T-helper 1 cell (primary cell): Measurements from ENCODE around the gene RAN.
"Not testable (repeated sequence)": the region's sequence is repeated elsewhere in the genome, so short reads cannot be mapped to it uniquely, and the experiment has no call there.

ENCODE experiments used
- DNase-seq, 5 donors: peaks; one replicate each; pipeline ENCODE4 v3.0.0-alpha.2; 2012 to 2020
- total RNA-seq, 4 donors: gene quantifications; one replicate each; lab custom pipeline; 2026; lab: John Stamatoyannopoulos, UW

RAN gene
- total RNA-seq = 150 to 208 (median 186) reads per million in 4 donors

GRCh38 chr12:130871286-130872178 is at the start of gene RAN:
Gene RAN (plus strand): TSS chr12:130872066. CDS start chr12:130872594, 528 bp downstream.
- peak; percentile 80 to 95 (median 88) for DNase-seq

DNA sequence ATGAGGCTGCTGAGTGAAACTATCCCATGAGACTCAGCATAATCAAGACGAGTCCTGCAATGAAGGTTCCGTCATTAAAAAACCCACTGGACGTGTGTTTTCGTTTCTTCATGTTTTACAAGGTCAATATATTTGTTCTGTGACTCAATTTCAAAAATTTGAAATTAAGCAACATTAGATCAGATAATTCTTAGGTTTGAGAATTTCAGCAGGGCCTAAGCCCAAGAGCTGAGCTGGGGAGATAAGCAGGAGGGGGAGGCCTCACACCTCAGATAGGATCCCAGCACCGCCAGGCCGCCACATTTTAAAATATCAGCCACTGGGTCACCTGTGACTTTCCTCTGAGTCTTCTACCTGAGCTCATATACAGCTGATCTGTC is 46.1 kb upstream of the RAN start:
- DNase-seq = no peak

- peak; percentile 40 to 67 (median 53) for DNase-seq
These were observed 45.6 kb upstream of the RAN start for GRCh38 chr12:130826151-130826801.

DNA sequence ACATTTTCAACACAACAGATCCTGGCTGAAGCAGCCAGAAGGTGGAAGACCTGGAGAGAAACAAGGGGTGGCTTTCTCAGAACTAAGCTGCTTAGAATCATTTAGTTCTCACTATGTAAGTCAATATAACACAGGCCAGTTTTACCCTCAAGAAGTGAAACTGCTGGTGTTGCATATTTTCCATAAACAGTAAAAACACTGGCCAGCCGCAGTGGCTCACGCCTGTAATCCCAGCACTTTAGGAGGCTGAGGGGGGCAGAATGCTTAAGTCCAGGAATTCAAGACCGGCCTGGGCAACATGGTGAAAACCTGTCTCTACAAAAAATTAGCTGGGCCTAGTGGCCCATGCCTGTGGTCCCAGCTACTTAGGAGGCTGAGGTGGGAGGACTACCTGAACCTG is 44.4 kb upstream of the RAN start:
- no peak for DNase-seq

GRCh38 chr12:130828895-130829294 is 43.0 kb upstream of the RAN start:
- no peak for DNase-seq

GRCh38 chr12:130829391-130830245 is 42.2 kb upstream of the RAN start:
- no peak for DNase-seq

GRCh38 chr12:130830246-130830551 is 41.7 kb upstream of the RAN start:
- no peak for DNase-seq

- DNase-seq = no peak
These were observed 40.6 kb upstream of the RAN start for GRCh38 chr12:130831246-130831645.

DNA sequence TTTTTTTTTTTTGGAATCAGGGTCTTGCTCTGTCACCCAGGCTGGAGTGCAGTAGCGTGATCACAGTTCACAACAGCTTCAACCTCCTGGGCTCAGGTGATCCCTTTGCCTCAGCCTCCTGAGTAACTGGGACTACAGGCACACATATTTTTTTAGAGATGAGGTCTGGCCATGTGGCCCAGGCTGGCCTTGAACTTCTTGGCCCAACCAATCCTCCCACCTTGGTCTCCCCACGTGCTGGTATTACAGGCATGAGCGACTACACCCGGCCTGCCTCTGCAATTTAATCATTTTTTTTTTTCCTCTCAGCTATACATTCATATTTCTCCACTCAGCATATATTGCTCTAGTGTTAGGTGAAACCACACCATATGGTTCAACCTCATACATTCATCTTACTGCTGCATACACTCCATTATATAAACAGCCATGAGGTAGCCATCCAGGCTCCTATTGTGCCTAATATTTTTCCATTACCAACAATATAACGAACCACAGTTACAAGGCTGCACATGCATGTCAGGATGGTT is 39.9 kb upstream of the RAN start:
- no peak for DNase-seq

DNA sequence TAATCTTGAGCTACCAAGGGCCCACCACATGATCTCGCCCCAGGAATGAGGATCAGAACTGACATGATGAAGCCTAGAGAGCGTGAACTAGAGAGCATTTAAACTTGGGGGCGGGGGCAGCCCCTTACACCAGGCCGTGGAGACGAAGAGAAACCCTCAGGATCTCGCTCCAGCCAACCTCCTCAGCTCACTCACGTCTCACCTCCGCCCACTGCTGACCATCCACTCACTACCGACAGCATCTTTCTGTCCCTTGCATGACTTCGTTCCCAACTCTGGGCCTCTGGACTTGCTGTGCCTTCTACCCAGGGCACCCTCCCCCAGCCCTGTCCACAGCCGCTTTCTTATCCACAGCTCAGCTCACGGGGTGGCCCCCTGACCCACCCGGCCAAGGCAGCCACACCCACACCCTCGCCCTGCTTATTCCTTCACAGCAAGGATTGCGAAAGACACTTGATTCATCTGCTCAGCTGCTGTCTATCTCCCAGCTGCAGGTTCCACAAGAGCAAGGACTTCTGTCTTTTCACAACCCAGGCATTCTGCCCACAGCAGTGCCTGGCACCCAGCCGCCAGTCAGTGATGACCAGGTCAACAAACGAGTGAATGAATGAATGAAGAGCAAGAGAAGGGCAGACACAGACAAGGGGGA is 39.2 kb upstream of the RAN start:
- no peak for DNase-seq

- DNase-seq = no peak
These were observed 36.9 kb upstream of the RAN start for GRCh38 chr12:130835011-130835410.

- DNase-seq = no peak
These were observed 36.4 kb upstream of the RAN start for GRCh38 chr12:130835436-130835835.

DNA sequence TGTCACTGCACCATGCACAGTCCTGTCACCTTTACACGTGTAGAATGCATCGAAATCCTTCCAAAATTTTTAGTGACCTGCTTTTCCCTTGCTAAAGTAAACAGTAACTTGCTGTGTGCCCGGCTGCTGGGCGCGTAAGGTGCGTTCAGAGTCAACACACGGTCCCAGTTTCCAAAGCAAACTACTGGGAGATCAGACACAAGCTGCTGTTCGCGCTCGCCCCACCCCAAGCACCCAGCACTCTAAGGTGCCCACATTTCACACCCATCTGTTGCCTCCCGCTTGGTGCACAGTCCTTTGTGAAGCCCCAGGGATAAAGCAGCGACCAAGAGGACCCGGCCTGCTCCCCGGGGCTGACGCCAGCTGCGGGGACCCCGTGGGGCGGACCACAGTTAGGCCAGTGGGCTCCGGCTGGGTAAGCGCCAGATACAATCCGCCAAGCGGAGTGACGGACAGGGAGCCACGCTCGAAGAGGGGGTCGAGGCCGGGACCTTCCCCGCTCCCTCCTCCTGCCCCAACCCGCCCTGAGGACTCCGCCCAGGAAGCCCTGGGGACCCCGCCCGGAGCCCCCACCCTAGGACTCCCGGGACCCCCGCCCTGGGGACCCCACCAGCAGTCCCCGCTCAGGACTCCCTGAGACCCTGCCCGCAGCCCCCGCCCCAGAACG is 33.4 kb upstream of the RAN start:
- peak in 2 of 5 donors; percentile 7 to 21 for DNase-seq

DNA sequence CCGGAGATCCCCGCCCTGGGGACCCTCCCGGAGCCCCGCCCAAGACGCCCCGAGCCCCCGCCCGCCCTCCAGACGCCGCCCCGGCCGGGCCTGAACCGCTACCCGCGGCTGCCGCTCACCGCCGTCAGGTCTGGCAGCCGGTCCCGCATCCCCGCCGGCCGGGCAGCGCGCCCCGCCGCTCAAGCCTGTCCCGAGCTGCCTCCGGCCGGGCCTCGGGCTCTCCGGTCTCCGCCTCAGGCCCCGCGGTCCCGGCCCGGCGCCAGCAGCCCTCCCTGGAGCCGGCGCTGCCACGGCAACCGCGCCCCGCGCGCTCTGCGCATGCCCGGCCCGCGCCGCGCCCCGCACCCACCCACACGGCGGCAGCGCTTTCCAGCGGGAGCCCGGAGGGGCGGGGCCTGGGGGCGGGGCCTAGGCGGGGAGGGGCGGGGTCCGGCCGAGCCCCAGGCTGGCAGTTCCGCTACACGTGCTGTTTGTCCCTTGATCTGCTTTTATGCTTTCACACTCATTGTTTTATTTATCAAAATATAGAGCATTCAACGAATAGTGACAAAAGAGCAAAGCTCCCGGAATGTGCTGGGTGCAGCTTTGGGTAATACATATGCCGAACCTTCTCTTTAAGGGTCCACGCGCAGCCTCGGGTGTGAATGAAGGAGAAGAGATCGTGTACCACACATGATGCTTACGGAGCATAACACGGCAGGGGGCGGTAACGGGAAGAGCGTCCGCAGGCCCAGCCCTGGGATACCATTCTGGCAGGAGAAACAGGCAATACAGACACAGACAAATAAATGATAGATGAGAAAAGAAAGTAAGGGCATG is 32.7 kb upstream of the RAN start, which contains the start of gene STX2:
TSS of gene STX2 (minus strand) at position 300 of the 819 bp plus-strand sequence. CDS start at position 149, 151 bp downstream.
- DNase-seq = peak; percentile 72 to 90 (median 84)

- DNase-seq = no peak
These were observed 32.0 kb upstream of the RAN start for GRCh38 chr12:130839770-130840404.

GRCh38 chr12:130846369-130846768 is 25.5 kb upstream of the RAN start:
- no peak for DNase-seq

GRCh38 chr12:130847112-130847511 is 24.8 kb upstream of the RAN start:
- no peak for DNase-seq

GRCh38 chr12:130848105-130848504 is 23.8 kb upstream of the RAN start:
- not testable (repeated sequence) for DNase-seq

DNA sequence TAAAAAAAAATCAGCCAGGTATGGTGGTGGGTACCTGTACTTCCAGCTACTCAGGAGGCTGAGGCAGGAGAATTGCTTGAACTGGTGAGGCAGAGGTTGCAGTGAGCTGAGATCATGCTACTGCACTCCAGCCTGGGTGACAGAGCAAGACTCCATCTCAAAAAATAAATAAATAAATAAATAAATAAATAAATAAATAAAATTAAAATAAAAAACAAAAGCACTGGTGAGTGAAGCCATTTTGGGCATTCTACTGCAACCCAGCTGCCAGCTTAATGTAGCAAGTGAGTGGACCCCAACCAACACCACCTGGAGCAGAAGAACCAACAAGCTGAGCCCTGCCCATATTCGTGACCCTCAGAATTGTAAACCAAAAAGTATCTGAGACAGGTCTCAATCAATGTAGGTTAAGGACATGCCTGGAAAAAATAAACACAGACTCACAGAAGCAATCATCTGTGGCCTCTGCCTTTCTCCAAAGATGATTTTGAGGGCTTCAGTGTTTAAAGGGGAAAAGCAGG is 23.0 kb upstream of the RAN start:
- not testable (repeated sequence) for DNase-seq
